ENCODE data around the gene PPP4R4. TPM values are rescaled to one million over a fixed set of nuclear protein-coding genes. Genes with fewer than 3 reads are reported as not detected.

The PPP4R4 gene, protein sequence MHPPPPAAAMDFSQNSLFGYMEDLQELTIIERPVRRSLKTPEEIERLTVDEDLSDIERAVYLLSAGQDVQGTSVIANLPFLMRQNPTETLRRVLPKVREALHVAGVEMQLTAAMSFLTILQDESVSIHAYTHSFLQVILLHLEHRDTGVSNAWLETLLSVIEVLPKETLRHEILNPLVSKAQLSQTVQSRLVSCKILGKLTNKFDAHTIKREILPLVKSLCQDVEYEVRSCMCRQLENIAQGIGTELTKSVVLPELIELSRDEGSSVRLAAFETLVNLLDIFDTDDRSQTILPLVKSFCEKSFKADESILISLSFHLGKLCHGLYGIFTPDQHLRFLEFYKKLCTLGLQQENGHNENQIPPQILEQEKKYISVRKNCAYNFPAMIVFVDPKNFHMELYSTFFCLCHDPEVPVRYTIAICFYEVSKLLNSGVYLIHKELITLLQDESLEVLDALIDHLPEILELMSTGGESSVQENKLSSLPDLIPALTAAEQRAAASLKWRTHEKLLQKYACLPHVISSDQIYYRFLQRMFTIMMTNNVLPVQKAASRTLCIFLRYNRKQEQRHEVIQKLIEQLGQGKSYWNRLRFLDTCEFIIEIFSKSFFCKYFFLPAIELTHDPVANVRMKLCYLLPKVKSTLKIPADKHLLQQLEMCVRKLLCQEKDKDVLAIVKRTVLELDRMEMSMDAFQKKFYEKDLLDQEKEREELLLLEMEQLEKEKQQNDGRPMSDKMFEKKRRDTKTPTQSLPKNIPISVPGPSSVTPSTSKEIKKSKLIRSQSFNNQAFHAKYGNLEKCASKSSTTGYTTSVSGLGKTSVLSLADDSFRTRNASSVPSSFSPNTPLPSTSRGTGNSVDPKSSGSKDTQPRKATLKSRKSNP
- 5.9 TPM for total RNA-seq
- long read RNA-seq, partial matches to known transcripts = 2 of 4 reads
- long read RNA-seq, other reads (novel, unspliced or antisense) = 2 of 4 reads

DNA sequence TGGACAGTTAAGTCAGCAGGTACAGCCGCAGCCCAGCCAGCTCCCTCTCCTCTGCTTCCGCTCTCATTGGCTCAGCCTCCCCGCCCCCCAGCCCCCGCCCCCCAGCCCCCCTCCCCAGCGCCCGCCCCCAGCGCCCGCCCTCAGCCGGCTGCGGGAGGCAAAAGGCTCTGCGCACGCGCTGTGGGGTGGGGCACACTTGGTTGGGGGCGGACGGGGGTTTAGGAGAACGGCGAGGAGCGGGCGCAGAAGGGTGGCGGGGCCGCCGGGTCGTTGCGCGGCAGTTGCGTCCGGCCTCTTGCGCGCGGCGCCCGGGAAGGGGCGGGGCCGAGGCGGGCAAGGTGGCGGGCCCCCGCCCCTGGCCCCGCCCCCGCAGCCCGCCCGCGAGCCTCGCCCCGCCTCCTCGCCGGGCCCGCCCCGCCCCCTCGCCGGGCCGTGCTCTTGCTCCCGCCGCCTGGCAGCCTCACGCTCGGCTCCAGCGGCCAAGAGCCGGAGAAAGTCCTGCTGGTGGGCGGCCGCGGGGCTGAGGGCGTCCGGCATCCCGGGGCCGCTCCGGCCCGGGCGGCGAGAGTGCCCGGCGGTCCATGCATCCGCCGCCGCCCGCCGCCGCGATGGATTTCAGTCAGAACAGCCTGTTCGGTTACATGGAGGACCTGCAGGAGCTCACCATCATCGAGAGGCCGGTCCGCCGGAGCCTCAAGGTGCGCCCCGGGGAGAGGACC is at the start of gene PPP4R4:
PPP4R4 (plus strand) TSS at position 438 of the 719 bp plus-strand sequence; CDS start at position 582, 144 bp downstream.
- peak; percentile 94 to 97 for ATAC-seq

DNA sequence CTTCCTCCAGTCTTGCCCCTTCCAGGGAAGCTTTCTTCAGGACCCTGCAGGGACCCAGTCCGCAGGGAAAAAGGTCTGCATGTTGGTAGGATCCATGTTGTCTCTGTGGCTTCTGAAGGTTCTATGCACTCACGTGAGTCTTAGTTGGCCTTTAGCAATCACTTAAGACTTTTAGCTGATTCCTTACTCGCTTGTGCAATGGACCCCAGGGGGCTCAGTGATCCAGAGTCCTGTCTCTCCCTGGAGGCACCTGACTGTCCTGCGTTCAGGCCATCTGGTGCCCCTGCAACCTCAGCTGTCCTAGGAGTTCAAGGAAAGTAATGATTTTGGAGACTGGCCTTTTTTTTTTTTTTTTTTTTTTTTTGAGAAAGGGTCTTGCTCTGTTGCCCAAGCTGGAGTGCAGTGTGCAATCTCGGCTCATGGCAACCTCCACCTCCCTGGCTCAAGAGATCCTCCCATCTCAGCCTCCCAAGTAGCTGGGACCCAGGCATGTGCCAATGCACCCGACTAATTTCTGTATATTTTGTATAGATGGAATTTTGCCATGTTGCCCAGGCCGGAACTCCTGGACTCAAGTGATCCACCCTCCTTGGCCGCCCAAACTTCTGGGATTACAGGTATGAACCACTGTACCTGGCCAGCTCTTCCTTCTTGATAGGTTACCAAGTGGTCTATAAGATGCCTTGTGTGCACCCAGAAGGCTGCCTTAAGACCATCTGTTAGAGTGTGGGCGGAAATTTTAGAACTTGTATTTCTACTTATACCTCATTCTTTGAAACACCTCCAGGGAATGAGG is 49.3 kb upstream of the PPP4R4 start:
- Histone ChIP-seq H3K4me1 (peaks cover 8% of the 10 kb centered on the region), H3K36me3 (peaks cover 8% of the 10 kb centered on the region), H3K9me3 (peaks cover 4% of the 10 kb centered on the region), H3K27me3 (ENCODE audit: low read depth) (no peaks in the 10 kb centered on the region), H3K4me3 (no peak overlapping the region), H3K27ac (no peak overlapping the region)
- TF ChIP-seq, protein P1, sequence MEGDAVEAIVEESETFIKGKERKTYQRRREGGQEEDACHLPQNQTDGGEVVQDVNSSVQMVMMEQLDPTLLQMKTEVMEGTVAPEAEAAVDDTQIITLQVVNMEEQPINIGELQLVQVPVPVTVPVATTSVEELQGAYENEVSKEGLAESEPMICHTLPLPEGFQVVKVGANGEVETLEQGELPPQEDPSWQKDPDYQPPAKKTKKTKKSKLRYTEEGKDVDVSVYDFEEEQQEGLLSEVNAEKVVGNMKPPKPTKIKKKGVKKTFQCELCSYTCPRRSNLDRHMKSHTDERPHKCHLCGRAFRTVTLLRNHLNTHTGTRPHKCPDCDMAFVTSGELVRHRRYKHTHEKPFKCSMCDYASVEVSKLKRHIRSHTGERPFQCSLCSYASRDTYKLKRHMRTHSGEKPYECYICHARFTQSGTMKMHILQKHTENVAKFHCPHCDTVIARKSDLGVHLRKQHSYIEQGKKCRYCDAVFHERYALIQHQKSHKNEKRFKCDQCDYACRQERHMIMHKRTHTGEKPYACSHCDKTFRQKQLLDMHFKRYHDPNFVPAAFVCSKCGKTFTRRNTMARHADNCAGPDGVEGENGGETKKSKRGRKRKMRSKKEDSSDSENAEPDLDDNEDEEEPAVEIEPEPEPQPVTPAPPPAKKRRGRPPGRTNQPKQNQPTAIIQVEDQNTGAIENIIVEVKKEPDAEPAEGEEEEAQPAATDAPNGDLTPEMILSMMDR (IDR thresholded peaks at IDR 0.05) = no peak
- intact Hi-C loops (cut with DNase I) = no loop called here
- DNase-seq (no peak), ATAC-seq (no peak)

More for the DNA sequence above, at the start of gene PPP4R4:
- Histone ChIP-seq H3K27me3 (ENCODE audit: low read depth) (peaks cover 36% of the 10 kb centered on the region), H3K4me1 (peaks cover 19% of the 10 kb centered on the region), H3K27ac (peak within 1 kb of the TSS; percentile 63), H3K4me3 (peak within 1 kb of the TSS; percentile 75), H3K36me3 (no peaks in the 10 kb centered on the region), H3K9me3 (no peaks in the 10 kb centered on the region)
- intact Hi-C loops (cut with DNase I) = no loop called here
- DNase-seq = peak; percentile 94
- TF ChIP-seq, protein P1 (IDR thresholded peaks at IDR 0.05) = no peak

DNA sequence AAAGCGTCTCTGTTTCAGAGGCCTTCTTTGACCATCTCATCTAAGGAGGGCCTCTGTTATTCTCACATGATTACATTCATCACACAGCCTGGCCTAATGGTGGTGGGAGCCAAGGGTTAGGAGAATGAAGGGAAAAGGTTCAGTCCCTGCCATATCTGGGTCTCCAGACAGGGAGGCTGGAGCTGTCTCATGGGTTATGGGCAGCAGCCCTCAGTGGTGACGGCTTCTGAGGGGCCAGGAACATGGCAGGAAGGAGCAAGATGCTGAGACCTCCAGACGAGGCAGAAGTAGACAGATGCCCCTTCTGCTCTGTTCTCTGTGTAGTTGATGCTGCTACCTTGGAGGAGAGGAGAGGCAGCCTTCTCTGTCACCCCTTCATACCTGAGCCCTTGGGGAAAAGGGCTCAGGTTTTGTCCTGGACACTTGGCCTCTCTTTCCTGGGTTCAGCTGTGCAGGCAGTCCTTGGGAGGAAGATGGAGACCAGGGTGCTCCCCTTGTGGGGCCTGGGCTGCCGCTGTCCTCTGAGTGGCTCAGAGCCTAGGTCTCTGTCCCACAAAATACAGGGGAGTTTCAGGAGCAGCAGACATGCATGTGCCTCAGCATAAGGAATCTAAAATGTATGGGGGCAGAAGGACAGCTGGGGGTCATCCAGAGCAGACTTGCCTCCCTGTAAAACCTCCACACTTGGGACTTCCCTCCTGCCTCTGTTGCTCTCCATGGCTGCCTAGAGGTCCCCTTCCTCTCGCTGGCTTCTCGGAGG is 48.3 kb upstream of the PPP4R4 start:
- no peak for DNase-seq
- Histone ChIP-seq H3K9me3 (no peaks in the 10 kb centered on the region), H3K27me3 (ENCODE audit: low read depth) (no peaks in the 10 kb centered on the region), H3K36me3 (peaks cover 8% of the 10 kb centered on the region), H3K4me1 (peaks cover 8% of the 10 kb centered on the region), H3K27ac (no peak overlapping the region), H3K4me3 (no peak overlapping the region)
- TF ChIP-seq, protein P1 (IDR thresholded peaks at IDR 0.05) = no peak
- intact Hi-C loops (cut with DNase I) = no loop called here
- ATAC-seq = no peak

DNA sequence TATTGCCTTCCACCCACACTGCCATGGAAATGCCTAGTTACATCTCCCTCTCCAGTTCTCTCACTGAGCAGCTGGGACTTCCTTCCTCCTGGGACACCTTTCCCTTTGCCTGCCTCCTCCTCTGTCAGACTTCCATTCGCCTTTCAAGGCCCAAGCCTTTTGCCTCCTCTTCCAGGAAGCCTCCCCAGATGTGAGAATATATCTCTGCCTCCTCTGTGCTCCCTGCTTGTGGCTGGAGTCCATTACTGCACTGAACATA is 47.8 kb upstream of the PPP4R4 start:
- no peak overlapping the region for H3K27ac ChIP-seq
- no peak for DNase-seq
- ATAC-seq = no peak
- H3K36me3 ChIP-seq = peaks cover 8% of the 10 kb centered on the region
- no peak overlapping the region for H3K4me3 ChIP-seq
- H3K4me1 ChIP-seq = peaks cover 8% of the 10 kb centered on the region
- intact Hi-C loops (cut with DNase I) = no loop called here
- no peaks in the 10 kb centered on the region for H3K27me3 ChIP-seq (ENCODE audit: low read depth)
- no peaks in the 10 kb centered on the region for H3K9me3 ChIP-seq
- TF ChIP-seq, protein P1 (IDR thresholded peaks at IDR 0.05) = no peak

Measured in lower lobe of right lung (tissue), 2 donors.